ENCODE measurements around the gene TECPR2. TPM values are rescaled to one million over a fixed set of nuclear protein-coding genes. Genes with fewer than 3 reads are reported as not detected.

TECPR2 gene
- total RNA-seq, 1 donor from 2014 or later: 8.4 TPM

- Histone ChIP-seq H3K4me2 (no peak overlapping the region), H4K20me1 (ENCODE audit: low read depth) (no peaks in the 10 kb centered on the region), H3K27ac (no peak overlapping the region), H3K79me2 (ENCODE audit: low read depth) (no peaks in the 10 kb centered on the region), H3F3A (ENCODE audit: low read depth) (no peaks in the 10 kb centered on the region), H3K9me3 (ENCODE audit: low read depth) (no peaks in the 10 kb centered on the region), H3K4me3 (no peak overlapping the region), H2AFZ (replicated peaks) (no peak overlapping the region), H3K36me3 (no peaks in the 10 kb centered on the region), H3K9ac (no peak overlapping the region), H3K4me1 (no peaks in the 10 kb centered on the region), H3K27me3 (no peaks in the 10 kb centered on the region)
- Mint-ChIP-seq H3K27me3 (ENCODE audit: insufficient read depth, low read depth) (no peaks in the 10 kb centered on the region), H3K9me3 (no peaks in the 10 kb centered on the region), H3K4me1 (no peaks in the 10 kb centered on the region), H3K36me3 (peaks cover 19% of the 10 kb centered on the region), H3K4me3 (no peak overlapping the region), H3K27ac (no peak overlapping the region)
- no peak for TF ChIP-seq CTCF (IDR thresholded peaks at IDR 0.05)
- TF ChIP-seq EZH2phosphoT487 (IDR thresholded peaks at IDR 0.05): no peak
- TF ChIP-seq EZH2 (IDR thresholded peaks at IDR 0.05): no peak
- DNase-seq (ENCODE audit: low spot score): no peak
Observed at GRCh38 chr14:102430212-102430908, 67.6 kb downstream of the TECPR2 start.

GRCh38 chr14:102431751-102432150, 69.0 kb downstream of the TECPR2 start:
- H3K4me1 Mint-ChIP-seq: no peaks in the 10 kb centered on the region
- no peaks in the 10 kb centered on the region for H3K36me3 ChIP-seq
- peaks cover 15% of the 10 kb centered on the region for H3K36me3 Mint-ChIP-seq

GRCh38 chr14:102434647-102435175, 72.0 kb downstream of the TECPR2 start:
- Mint-ChIP-seq H3K27ac (no peak overlapping the region), H3K27me3 (ENCODE audit: insufficient read depth, low read depth) (peaks cover 4% of the 10 kb centered on the region), H3K36me3 (peaks cover 9% of the 10 kb centered on the region), H3K9me3 (no peaks in the 10 kb centered on the region), H3K4me1 (peaks cover 5% of the 10 kb centered on the region), H3K4me3 (no peak overlapping the region)
- DNase-seq (ENCODE audit: low spot score): no peak
- H3K4me3 ChIP-seq: no peak overlapping the region
- H3F3A ChIP-seq (ENCODE audit: low read depth): peaks cover 7% of the 10 kb centered on the region
- H2AFZ ChIP-seq (replicated peaks): no peak overlapping the region
- H3K4me2 ChIP-seq: no peak overlapping the region
- no peaks in the 10 kb centered on the region for H3K9me3 ChIP-seq (ENCODE audit: low read depth)
- no peaks in the 10 kb centered on the region for H4K20me1 ChIP-seq (ENCODE audit: low read depth)
- no peak overlapping the region for H3K9ac ChIP-seq
- H3K27ac ChIP-seq: no peak overlapping the region
- no peaks in the 10 kb centered on the region for H3K27me3 ChIP-seq
- TF ChIP-seq EZH2phosphoT487 (IDR thresholded peaks at IDR 0.05) (no peak), EZH2 (IDR thresholded peaks at IDR 0.05) (no peak), CTCF (IDR thresholded peaks at IDR 0.05) (no peak)
- H3K36me3 ChIP-seq: no peaks in the 10 kb centered on the region
- no peaks in the 10 kb centered on the region for H3K79me2 ChIP-seq (ENCODE audit: low read depth)
- H3K4me1 ChIP-seq: peaks cover 5% of the 10 kb centered on the region

More at GRCh38 chr14:102431751-102432150, 69.0 kb downstream of the TECPR2 start:
- no peak for DNase-seq (ENCODE audit: low spot score)
- H3K4me3 ChIP-seq: no peak overlapping the region
- TF ChIP-seq EZH2 (IDR thresholded peaks at IDR 0.05) (no peak), CTCF (IDR thresholded peaks at IDR 0.05) (no peak), EZH2phosphoT487 (IDR thresholded peaks at IDR 0.05) (no peak)
- Mint-ChIP-seq H3K9me3 (no peaks in the 10 kb centered on the region), H3K27ac (no peak overlapping the region), H3K4me3 (no peak overlapping the region), H3K27me3 (ENCODE audit: insufficient read depth, low read depth) (no peaks in the 10 kb centered on the region)
- no peaks in the 10 kb centered on the region for H3F3A ChIP-seq (ENCODE audit: low read depth)
- H3K9me3 ChIP-seq (ENCODE audit: low read depth): no peaks in the 10 kb centered on the region
- no peaks in the 10 kb centered on the region for H4K20me1 ChIP-seq (ENCODE audit: low read depth)
- H3K27ac ChIP-seq: no peak overlapping the region
- H3K27me3 ChIP-seq: no peaks in the 10 kb centered on the region
- H3K9ac ChIP-seq: no peak overlapping the region
- no peak overlapping the region for H3K4me2 ChIP-seq
- H3K4me1 ChIP-seq: no peaks in the 10 kb centered on the region
- no peak overlapping the region for H2AFZ ChIP-seq (replicated peaks)
- no peaks in the 10 kb centered on the region for H3K79me2 ChIP-seq (ENCODE audit: low read depth)

All from neural progenitor cell (in vitro differentiated cells).